NOMO-1 treated with dmso at 0.1 percent for 144 hours (cell line): ENCODE results near the gene FRZB.
"Not testable (repeated sequence)": the region's sequence is repeated elsewhere in the genome, so short reads cannot be mapped to it uniquely, and the experiment has no call there.

Source experiments
- DNase-seq: peaks from one replicate; lab custom pipeline; 2025; ENCODE audit not compliant: unreplicated experiment; lab: John Stamatoyannopoulos, UW

Gene FRZB

GRCh38 chr2:182866461-182867406 lies at the start of gene FRZB:
Gene FRZB (minus strand): TSS chr2:182866637. CDS start chr2:182866552, 85 bp downstream.
- DNase-seq: no peak

- no peak for DNase-seq
Observed at GRCh38 chr2:182915369-182916326, 49.2 kb upstream of the FRZB start.

GRCh38 chr2:182914852-182915251 lies 48.4 kb upstream of the FRZB start:
- DNase-seq: no peak

- no peak for DNase-seq
Observed at GRCh38 chr2:182913064-182913463, 46.6 kb upstream of the FRZB start.

GRCh38 chr2:182912518-182912915 lies 46.1 kb upstream of the FRZB start:
- no peak for DNase-seq

GRCh38 chr2:182911813-182912517 lies 45.5 kb upstream of the FRZB start:
- DNase-seq: no peak

- no peak for DNase-seq
Observed at GRCh38 chr2:182910965-182911364, 44.5 kb upstream of the FRZB start.

- DNase-seq: no peak
Observed at GRCh38 chr2:182907081-182907830, 40.8 kb upstream of the FRZB start.

- DNase-seq: no peak
Observed at GRCh38 chr2:182906454-182906853, 40.0 kb upstream of the FRZB start.

GRCh38 chr2:182904844-182905243 lies 38.4 kb upstream of the FRZB start:
- no peak for DNase-seq

- no peak for DNase-seq
Observed at GRCh38 chr2:182903566-182903965, 37.1 kb upstream of the FRZB start.

GRCh38 chr2:182901748-182902147 lies 35.3 kb upstream of the FRZB start:
- DNase-seq: no peak

- no peak for DNase-seq
Observed at GRCh38 chr2:182898718-182899117, 32.3 kb upstream of the FRZB start.

GRCh38 chr2:182897137-182897536 lies 30.7 kb upstream of the FRZB start:
- no peak for DNase-seq

GRCh38 chr2:182895798-182896197 lies 29.4 kb upstream of the FRZB start:
- DNase-seq: no peak

GRCh38 chr2:182895169-182895568 lies 28.7 kb upstream of the FRZB start:
- DNase-seq: no peak

GRCh38 chr2:182894174-182894573 lies 27.7 kb upstream of the FRZB start:
- DNase-seq: no peak

GRCh38 chr2:182893666-182894065 lies 27.2 kb upstream of the FRZB start:
- DNase-seq: no peak

GRCh38 chr2:182893035-182893434 lies 26.6 kb upstream of the FRZB start:
- not testable (repeated sequence) for DNase-seq

GRCh38 chr2:182891611-182892010 lies 25.2 kb upstream of the FRZB start:
- no peak for DNase-seq
